ENCODE measurements around the gene BCAS4. TPM values are rescaled to one million over a fixed set of nuclear protein-coding genes. Genes with fewer than 3 reads are reported as not detected.

Gene BCAS4
- total RNA-seq, 1 donor from 2014 or later = 0.96 TPM

DNA sequence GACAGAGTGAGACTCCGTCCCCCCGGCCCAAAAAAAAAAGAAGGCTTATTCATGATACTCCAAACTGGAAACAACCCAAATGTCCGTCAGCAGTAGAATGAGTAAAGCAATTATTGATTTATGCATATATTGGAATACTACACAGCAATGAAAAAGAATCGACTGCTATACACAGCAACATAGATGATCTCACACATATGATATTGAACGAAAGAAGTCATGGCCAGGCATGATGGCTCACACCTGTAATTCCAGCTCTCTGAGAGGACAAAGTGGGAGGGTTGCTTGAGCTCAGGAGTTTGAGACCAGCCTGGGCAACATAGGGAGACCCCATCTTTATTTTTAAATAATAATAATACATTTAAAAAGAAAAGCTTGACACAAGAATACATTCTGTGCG, 28.5 kb downstream of the BCAS4 start:
- no peak for ATAC-seq

DNA sequence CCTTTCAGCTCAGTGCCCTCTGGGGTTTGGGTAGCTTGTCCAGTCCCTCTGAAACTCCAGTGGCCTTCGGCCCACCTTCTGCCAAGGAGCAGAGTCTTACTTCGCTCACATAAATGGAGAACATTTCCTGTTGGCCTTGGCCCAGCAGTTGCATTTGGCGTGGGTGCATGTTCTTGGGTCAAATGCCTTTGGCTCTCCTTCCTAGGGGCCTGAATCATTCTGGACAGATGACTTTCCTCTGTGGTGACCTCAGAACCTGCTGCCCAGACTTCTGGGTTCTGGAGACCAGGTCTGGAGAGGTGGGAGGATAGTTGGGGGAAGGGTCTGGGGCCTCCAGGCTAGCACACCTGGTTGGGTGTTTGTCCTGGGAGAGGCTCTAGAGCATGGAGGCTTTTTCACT, 29.3 kb downstream of the BCAS4 start:
- no peak for ATAC-seq

DNA sequence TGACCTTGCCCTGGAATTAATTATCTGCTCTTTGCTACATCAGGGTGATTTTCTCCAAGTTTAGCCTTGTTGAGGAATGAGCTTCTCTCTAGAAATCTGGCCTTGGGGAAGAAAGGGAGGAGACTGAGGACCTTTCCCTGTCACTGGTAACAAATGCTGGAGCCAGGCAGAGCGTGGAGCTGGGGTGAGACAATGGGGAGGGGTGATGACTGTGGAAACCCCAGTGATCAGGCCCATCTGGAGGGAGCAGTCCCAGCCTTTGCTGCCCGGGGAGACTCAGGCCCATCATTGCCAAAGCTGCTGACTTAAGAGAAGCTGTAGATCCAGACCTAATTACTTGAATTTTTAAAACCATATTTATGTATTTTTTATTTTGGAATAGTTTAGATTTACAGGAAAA, 31.3 kb downstream of the BCAS4 start:
- ATAC-seq = no peak

DNA sequence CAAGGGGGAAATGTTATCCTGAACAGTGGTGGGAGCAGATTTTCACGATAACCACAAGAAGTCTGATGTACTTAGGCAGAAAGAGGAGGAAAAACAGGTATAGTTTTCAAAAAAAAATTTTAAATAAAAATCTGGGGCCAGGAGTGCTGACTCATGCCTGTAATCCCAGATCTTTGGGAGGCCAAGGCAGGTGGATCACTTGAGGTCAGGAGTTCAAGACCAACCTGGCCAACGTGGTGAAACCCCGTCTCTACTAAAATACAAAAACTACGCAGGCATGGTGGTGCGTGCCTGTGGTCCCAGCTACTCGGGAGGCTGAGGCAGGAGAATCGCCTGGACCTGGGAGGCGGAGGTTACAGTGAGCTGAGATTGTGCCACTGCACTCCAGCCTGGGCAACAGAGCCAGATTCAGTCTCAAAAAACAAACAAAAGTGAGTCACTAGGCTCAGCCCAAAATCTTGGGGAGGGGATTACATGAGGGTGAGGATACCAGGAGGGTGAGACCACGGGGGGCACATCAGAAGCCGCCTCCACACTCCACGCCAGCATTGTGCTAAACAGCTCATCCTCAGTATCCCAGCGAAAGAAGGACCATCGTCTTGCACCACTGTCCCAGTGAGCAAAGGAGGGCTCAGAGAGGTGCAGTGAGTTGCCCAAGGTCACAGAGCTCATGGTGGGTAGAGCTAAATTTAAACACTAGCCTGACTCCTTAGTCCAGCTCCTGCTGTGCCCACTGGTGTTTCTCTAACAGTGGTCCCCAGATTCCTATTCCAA, 33.7 kb downstream of the BCAS4 start:
- ATAC-seq = no peak

GRCh38 chr20:50831622-50832021, 36.8 kb downstream of the BCAS4 start:
- peak; percentile 66 for ATAC-seq

GRCh38 chr20:50834599-50835005, 39.7 kb downstream of the BCAS4 start:
- no peak for ATAC-seq

DNA sequence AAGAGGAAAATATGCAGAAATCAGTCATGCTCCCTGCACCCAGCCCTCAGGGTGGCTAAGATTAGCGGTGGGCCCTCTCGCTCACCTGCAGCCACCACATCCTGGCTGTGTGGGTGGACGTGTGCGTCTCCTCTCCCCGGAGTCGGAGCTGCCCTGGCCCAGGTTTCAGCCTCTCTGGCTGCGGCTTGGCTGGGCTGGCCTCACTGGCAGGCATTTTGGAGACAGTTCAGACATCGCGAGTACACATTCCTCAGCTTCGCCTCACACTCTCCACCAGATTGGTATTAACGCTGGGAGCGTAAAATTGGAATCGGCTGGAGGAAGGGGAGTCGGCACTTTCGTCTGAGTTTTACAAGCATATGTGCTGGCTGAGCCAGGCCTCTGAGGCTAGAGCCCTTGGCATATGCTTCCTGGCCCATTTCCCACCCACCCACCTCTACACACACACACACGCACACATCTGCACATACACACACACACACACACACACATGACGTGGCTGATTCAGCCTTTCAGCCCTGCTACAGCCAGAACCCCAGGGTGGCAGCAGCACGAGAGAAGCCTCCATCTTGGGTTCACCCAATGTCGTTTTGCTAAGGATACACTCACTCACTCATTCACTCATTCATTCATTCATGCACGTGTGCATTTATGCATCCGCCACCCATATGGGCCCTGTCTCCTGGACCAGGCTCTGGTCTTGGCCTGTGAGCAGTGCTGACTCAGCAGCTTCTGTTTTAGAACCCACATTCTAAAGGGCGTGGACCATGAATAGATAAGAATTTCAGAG, 42.9 kb downstream of the BCAS4 start:
- peak; percentile 42 for ATAC-seq

DNA sequence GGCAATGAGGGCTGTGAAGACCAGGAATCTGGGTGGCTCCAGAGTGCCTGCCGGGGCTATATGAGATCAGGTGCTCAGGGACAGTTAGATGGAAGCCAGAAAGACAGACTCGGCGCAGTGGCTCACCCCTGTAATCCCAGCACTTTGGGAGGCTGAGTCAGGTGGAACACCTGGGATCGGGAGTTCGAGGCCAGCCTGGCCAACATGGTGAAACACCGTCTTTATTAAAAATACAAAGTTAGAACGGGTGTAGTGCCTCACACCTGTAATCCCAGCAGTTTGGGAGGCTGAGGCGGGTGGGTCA, 43.4 kb downstream of the BCAS4 start:
- ATAC-seq = no peak

DNA sequence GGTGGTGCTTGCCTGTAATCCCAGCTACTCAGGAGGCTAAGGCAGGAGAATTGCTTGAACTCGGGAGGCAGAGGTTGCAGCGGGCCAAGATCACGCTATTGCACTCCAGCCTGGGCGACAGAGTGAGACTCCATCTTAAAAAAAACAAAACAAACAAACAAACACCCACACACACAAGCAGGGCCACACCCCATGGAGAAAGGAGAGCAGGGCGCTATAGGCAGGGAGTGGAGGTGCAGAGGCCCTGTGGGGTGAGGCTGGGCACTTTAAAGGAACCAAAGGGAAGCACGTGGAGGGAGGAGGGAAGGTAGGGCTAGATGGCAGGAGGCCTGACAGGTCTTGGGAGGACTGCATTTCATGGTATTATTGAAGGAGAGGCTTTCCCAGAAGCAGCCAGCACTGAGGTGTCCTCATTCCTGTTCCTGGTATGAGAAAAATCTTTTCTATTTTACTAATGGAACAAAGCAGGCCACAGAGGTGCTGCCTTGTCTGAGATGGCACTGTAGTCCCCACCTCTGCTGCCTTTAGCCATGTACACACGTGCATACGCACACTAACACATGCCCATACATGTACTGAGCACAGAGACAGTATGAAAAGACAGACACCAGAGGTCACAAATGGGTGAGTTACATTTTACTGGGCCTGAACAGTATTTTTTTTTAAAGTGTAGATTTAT, 44.0 kb downstream of the BCAS4 start:
- peak; percentile 81 for ATAC-seq

GRCh38 chr20:50842821-50843220, 48.0 kb downstream of the BCAS4 start:
- ATAC-seq = no peak

- peak; percentile 19 for ATAC-seq
Measured at GRCh38 chr20:50843331-50844276, 48.7 kb downstream of the BCAS4 start.

DNA sequence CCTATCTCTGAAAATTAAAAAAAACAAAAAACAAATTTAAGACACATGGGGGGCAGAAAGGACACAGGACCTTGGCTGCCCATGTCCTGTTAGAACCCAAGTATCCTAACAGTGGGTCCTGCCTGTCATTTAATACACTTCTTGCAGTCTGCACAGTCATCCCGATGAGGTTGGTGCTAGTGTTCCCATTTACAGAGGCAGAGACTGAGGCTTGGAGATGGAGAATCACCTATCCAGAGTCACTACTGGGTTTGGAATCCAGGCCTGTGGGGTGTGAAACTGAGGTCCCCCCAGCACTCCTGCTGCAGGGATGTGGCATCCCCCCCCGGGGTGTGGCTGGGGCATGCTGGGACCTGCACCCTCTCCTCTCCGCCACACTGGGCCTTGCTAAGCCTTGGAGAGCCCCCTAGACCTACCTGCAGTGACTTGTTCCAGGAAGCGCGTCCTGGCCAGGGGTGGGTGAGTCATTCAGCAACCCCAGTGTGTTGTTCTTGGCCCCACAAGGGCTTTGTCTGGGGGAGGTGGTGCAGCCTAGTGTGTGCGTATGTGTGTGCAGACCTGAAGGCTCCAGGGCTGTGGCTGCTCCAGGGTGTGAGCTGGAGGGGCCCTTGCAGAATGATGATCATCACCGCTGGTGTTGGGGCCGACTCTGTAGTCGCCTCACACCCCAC, 49.7 kb downstream of the BCAS4 start:
- peak; percentile 94 for ATAC-seq

- ATAC-seq = no peak
Measured at GRCh38 chr20:50845566-50846215, 50.8 kb downstream of the BCAS4 start.

DNA sequence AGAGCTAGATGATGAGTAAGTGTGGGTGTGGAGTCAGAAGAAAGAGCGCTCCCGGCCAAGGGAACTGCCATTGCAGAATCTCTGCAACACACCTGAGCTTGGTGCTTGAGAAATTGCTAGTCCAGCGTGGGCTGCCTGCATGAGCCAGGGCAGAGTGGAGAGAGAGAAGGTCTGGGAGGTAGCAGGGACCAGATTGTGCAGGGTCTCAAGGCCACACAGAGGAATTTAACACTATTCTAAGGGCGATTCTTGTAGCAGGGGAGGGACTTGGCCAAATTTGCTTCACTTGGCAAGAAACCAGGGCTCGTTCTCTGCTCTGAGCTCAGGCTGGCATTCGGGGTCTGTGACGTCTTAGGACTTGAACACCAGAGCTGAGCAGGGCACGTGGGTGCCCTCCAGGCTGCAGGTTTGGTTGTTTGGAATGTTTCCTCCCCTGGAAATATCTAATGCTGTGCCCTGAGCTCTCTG, 53.5 kb downstream of the BCAS4 start:
- ATAC-seq = peak; percentile 4

DNA sequence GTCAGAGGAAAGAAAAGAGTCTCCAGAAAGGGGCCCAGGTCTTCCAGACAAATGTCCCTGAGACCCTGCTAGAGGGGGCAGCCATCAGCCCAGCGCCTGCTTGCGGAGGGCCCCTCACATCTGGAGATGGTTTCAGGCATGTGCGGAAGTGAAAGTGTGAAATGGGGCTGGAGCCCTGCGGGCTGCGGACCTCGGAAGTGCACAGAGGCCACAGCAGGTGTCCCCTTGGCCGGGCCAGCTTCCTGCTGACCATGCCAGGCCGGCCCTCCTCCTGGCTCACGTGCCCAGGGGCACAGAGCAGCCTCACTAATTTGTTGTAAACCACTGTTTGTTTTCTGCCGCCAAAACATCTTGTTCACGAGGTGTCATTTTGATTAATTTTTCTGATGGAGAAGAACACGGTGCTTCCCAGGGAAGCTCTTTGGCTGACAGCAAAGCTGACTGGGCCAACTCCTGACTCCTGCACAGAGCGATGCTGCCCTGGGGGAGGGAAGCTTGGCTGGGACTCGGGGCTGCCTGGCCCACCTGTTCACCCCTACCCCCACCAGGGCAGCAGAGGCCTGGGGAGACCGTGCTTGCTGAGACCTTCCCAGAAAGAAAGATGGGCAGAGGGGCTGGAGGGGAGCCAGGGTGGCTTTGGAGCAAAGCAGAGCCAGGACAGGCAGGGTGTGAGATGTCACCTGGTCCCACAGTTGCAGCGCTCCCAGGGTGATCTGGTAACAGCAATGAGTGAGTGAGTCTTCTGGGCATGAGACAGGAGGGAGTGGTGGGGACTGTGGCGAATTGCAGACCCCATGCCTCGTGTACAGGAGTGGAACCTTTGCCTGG, 54.2 kb downstream of the BCAS4 start:
- no peak for ATAC-seq

DNA sequence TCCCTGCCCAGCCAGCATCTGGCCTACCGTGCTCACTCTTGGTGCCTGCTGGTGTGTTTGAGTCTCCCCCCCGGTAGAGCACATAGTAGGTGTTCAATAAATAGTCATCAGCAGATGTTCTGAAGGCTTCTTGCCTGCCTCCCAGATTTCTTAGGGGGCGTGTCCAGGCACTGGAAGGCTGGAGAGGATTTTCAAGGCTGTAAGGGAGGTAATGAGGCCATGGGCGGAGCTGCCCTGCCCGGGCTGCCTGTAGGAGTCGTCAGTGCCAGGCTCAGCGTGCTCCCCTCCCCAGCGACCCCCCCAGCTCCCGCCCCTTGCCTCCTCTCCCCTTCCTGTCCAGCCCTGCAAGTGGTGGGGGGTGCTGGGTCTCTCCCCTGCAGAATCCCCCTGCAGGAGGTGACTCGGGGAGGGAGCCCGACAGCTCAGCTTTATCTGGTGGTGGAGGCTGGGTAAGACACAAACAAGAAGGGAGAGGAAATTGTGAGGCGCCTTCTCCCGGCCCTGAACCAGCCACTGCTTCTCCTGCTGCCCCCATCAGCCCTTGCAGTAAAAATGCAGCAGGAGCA, 55.9 kb downstream of the BCAS4 start:
- ATAC-seq = no peak

DNA sequence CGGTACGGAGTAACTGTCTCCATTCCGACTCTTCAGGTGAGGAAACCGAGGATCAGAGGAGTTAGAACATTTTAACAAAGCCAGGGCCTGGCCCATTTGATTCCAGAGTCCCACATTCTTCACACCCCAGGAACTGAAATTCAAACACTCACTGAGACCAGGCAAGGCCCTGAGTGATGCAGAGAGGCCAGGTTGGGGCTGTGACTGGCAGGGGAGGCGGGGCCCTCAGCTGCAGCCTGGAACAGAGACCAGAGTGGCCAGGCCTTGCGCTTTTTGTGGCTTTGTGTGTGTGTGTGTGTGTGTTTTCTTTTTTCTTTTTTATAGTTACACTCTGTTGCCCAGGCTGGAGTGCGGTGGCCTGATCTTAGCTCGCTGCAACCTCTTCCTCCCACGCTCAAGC, 57.2 kb downstream of the BCAS4 start:
- ATAC-seq = no peak

GRCh38 chr20:50854506-50855249, 59.8 kb downstream of the BCAS4 start:
- no peak for ATAC-seq

Data from esophagus mucosa (tissue), 1 donor.